Lower leg skin (tissue), 3 donors: ENCODE measurements around the gene DACT2.

Source experiments
- CTCF ChIP-seq, 3 donors: fragments of 450-650 bp; IDR thresholded peaks; one replicate each; pipeline ENCODE4 v1.5.1; 2016; ENCODE audit warnings: antibody characterized with exemption in 3 of 3, mild to moderate bottlenecking in 3 of 3, moderate library complexity in 2 of 3
- POLR2A ChIP-seq, 2 donors: fragments of 450-650 bp; IDR thresholded peaks; one replicate each; pipeline ENCODE4 v1.6.1; 2016 to 2017; ENCODE audit warnings: antibody characterized with exemption in 2 of 2, mild to moderate bottlenecking in 1 of 2, moderate library complexity in 1 of 2

- TF ChIP-seq CTCF (IDR thresholded peaks at IDR 0.05) (no peak), POLR2A (IDR thresholded peaks at IDR 0.05) (no peak)
Measured at GRCh38 chr6:168314948-168315347, 4.6 kb downstream of the DACT2 start.
